ENCODE data around the gene LYPD5.

The LYPD5 gene

DNA sequence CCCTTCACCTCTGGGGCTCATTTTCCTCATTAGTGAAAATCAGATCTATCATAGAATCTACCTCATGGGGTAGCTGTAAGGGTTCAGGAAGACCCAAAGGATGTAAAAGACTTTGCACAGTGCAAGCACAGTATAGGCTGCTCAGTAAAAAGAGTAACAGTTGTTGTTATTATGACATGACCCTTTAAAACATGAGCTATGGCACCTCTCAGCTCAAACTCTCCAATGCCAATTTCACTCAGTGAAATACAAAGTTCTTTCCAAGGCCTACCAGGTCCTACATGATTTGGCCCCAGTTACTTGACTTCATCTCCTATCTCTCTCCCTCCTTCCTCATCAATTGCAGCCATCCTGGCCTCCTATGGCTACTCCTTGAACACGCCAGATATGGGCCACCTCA, 52.3 kb downstream of the LYPD5 start:
- no peak for DNase-seq

DNA sequence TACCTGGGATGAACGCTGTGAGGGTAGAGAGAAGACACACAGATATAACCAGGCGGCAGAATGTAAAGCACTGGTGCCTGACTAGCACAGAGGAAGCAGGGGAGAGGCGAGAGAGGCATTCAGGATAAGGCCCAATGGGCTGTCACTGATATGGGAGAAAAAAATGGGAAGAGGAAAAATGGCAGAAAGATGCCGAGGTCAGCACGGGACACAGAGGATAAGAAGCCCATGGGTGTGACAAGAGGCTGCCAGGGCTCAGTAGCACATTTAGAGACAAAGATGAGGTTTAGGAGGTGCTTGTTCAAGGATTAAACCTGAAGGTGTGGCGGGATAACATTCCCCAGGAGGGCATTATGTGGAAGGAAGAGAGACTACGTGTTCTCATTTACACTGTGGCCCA, 53.1 kb downstream of the LYPD5 start:
- DNase-seq: no peak

DNA sequence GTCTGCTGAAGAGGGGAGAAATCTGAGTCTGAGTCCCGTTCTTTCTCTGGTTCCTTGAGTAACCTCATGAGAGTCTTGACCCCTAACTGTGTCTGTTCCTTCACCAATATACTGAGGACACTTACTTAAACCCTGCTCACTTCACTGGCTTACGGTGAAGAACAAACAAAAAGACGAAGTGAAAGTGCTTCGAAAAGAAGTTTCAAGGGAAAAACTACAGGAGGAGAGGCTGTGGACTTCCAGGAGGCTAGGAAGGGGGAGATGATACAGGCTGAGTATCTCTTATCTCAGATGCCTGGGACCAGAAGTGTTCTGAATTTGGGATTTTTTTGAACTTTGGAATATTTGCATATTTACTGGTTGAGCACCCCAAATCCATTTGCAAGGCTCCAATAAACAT, 53.6 kb downstream of the LYPD5 start:
- DNase-seq: no peak

GRCh38 chr19:43748205-43748594, 54.0 kb downstream of the LYPD5 start:
- DNase-seq: no peak

GRCh38 chr19:43747557-43748204, 54.6 kb downstream of the LYPD5 start:
- no peak for DNase-seq

Measured in activated CD4-positive, alpha-beta T cell treated with anti-CD3 and anti-CD28 coated beads for 4 hours (primary cell).